CD4-positive, alpha-beta T cell treated with Interleukin-6 for 4 hours (primary cell): ENCODE results near the gene ANKS1A.
"Not testable (repeated sequence)": the region's sequence is repeated elsewhere in the genome, so short reads cannot be mapped to it uniquely, and the experiment has no call there.

Source experiments
- DNase-seq: peaks from one replicate; pipeline ENCODE4 v3.0.0-alpha.2; 2020; ENCODE audit warnings: mixed read lengths

ANKS1A gene

GRCh38 chr6:34888874-34889555 is at the start of gene ANKS1A:
ANKS1A (plus strand) TSS chr6:34889255; CDS start chr6:34889403, 148 bp downstream.
- DNase-seq: peak; percentile 92

GRCh38 chr6:34839666-34840352 is 49.2 kb upstream of the ANKS1A start:
- no peak for DNase-seq

GRCh38 chr6:34849066-34849465 is 40.0 kb upstream of the ANKS1A start:
- DNase-seq: not testable (repeated sequence)

- DNase-seq: no peak
Observed at GRCh38 chr6:34851361-34851760, 37.7 kb upstream of the ANKS1A start.

GRCh38 chr6:34852406-34853085 is 36.5 kb upstream of the ANKS1A start:
- no peak for DNase-seq

- no peak for DNase-seq
Observed at GRCh38 chr6:34855463-34855862, 33.6 kb upstream of the ANKS1A start.

- DNase-seq: no peak
Observed at GRCh38 chr6:34858681-34859080, 30.4 kb upstream of the ANKS1A start.

- DNase-seq: no peak
Observed at GRCh38 chr6:34859951-34860350, 29.1 kb upstream of the ANKS1A start.

- no peak for DNase-seq
Observed at GRCh38 chr6:34860776-34861175, 28.3 kb upstream of the ANKS1A start.

- no peak for DNase-seq
Observed at GRCh38 chr6:34864007-34864406, 25.0 kb upstream of the ANKS1A start.

GRCh38 chr6:34865107-34865506 is 23.9 kb upstream of the ANKS1A start:
- DNase-seq: no peak

GRCh38 chr6:34866509-34866908 is 22.5 kb upstream of the ANKS1A start:
- no peak for DNase-seq

- DNase-seq: no peak
Observed at GRCh38 chr6:34867484-34867883, 21.6 kb upstream of the ANKS1A start.

- DNase-seq: no peak
Observed at GRCh38 chr6:34871853-34872252, 17.2 kb upstream of the ANKS1A start.

- no peak for DNase-seq
Observed at GRCh38 chr6:34872332-34872731, 16.7 kb upstream of the ANKS1A start.

GRCh38 chr6:34875292-34876213 is 13.5 kb upstream of the ANKS1A start:
- no peak for DNase-seq

- DNase-seq: no peak
Observed at GRCh38 chr6:34876472-34876871, 12.6 kb upstream of the ANKS1A start.

- no peak for DNase-seq
Observed at GRCh38 chr6:34877259-34877658, 11.8 kb upstream of the ANKS1A start.

- DNase-seq: no peak
Observed at GRCh38 chr6:34877869-34878485, 11.1 kb upstream of the ANKS1A start.

- not testable (repeated sequence) for DNase-seq
Observed at GRCh38 chr6:34884073-34884472, 5.0 kb upstream of the ANKS1A start.

GRCh38 chr6:34884996-34885395 is 4.1 kb upstream of the ANKS1A start:
- DNase-seq: no peak

- DNase-seq: not testable (repeated sequence)
Observed at GRCh38 chr6:34885837-34886236, 3.2 kb upstream of the ANKS1A start.
